IPS DF 19.7 (cell line): ENCODE data around the gene CLUH.

Experiments
- DNase-seq: peaks from one replicate; pipeline ENCODE4 v3.0.0-alpha.2; 2013; ENCODE audit warnings: low read depth, low spot score

The CLUH gene

GRCh38 chr17:2718150-2718938 is 6.8 kb upstream of the CLUH start:
- no peak for DNase-seq

GRCh38 chr17:2716649-2717048 is 5.1 kb upstream of the CLUH start:
- no peak for DNase-seq

- DNase-seq: no peak
Measured at GRCh38 chr17:2713881-2714280, 2.3 kb upstream of the CLUH start.

DNA sequence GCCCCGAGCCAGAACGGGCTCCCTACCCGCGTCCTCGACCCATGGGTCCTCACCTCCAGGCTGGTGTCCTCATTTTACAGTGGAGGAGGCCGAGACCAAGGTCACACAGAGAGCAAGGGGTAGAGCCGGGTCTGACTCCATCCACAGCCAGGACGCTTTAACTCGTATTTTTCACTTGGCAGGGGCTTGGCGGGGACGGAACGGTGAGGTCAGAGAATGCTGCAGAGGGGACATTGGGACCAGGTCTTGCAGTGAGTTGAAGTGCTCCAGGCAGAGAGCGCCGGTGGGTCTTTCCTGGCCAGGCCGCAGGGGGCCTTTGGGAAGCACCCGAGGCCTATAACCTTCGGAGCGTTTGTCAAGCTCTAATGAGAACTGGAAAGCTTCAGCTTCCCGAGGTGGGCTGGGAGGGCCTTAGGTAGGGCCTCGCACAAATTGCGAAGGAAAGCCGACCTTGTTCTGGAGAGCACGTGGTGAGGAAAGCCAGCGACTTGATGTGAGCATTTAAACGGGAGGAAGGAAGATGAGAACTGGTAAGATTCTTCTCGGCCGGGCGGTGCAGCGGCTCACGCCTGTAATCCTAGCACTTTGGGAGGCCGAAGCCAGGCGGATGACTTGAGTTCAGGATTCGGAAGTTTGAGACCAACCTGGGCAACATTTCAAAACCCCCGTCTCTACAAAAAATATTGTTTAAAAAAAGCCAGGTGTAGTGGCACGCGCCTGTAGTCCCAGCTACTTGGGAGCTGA is 908 bp upstream of the CLUH start:
- DNase-seq: no peak

- DNase-seq: no peak
Measured at GRCh38 chr17:2710803-2711607, 559 bp downstream of the CLUH start.

DNA sequence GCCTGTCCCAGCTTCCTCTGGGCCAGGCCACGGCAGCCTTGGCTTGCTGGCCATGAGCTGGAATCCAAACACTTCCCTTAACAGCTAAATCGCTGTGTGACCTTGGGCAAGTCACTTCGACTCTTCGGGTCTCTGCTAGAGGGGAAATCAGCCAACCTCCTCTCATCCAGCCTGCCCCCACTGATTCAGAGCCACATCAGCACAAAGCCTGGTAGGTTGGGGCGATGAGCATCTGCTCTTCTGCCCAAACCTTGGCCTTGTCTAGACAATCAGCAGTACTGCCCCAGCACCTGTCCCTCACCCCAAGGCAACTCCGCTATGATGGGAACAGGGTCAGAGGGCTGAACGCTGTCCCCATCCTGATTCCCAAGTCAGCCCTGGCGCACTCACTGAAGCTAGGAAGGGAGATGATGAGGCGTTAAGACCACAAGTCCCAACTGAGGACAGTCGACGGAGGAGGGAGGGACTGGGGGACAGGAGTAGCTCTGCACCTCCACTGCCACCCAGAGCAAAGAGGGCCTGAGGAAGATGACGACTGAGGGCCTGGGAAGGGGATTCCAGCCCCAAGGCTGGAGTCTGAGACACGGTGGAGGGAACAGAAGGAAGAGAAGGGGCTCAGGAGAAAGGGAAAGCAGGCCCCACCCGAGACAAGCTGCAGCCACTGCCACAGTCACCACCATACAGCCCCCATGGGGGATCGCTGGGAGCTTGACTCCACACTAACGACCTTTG is 1.3 kb downstream of the CLUH start:
- no peak for DNase-seq

DNA sequence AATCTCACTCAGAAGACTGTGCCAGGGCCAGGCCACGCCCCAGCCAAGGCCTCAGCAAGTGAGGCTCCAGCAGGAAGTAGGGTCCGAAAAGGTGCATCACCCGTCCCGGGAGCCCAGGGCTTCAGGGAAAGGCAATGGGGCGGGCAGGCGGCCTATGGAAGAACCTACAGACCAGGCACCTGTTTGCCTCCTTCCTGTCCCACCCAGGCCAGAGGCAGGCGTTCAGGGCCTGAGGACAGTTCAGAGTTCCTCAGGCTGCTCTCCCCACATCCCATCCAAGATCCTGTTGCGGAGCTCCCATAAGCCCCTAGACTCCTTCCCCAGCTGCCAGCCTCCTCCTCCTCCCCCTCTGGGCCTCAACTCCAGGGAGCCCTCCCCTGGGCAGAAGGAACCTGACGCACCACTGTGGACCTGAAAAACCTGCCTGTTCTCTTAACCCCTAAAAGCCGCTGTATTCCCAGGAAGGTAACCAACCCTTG is 2.3 kb downstream of the CLUH start:
- DNase-seq: no peak

GRCh38 chr17:2708585-2709182 is 2.9 kb downstream of the CLUH start:
- no peak for DNase-seq

GRCh38 chr17:2707721-2708584 is 3.6 kb downstream of the CLUH start:
- no peak for DNase-seq

DNA sequence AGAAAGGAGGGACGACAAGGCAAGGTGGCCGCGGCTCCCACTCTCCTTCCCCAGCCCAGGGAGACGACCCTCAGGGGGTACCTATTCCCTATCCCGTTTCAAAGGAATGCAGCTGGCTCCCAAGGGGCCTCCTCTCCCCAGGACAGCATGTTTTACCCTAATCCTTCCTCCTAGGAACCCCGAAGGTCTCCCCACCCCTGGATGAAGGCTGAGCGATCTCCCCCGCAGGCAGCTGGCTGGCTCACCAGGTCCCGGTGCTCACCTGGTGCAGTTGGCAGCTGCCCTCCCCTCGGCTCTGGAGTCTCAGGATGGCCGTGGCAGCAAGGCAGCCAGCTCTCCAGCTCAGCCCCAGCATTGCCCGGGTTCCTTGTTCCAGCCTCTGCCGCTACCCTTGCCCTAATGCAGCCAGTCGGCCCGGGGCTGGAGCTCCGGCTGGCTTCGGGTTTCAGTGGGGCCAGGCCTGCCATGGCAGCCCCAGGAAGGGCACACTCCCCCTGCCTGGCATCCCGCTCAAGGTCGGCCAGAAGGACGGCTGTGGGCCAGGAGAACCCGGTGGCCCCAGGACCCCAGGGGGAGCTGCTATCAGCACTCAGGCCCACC is 4.6 kb downstream of the CLUH start:
- no peak for DNase-seq

- no peak for DNase-seq
Measured at GRCh38 chr17:2705888-2706795, 5.4 kb downstream of the CLUH start.

GRCh38 chr17:2705263-2705662 is 6.3 kb downstream of the CLUH start:
- DNase-seq: no peak

DNA sequence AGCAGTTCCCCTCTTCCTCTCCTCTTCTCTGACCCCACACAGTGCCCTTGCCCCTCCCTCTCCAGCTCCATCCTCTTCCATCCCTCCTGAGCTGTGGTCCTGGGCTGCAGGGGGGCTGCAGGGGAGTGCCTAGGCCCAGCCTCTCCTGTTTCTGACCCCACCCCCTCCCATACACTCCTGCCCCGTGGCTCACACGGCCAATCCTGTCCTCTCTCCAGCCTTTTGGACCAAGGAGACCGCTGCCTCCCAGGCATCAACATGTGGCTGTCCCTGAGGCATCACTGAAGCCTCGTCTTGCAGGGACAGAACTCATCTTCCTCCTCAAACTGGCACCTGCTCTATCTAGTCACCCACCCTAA is 6.7 kb downstream of the CLUH start:
- DNase-seq: no peak

DNA sequence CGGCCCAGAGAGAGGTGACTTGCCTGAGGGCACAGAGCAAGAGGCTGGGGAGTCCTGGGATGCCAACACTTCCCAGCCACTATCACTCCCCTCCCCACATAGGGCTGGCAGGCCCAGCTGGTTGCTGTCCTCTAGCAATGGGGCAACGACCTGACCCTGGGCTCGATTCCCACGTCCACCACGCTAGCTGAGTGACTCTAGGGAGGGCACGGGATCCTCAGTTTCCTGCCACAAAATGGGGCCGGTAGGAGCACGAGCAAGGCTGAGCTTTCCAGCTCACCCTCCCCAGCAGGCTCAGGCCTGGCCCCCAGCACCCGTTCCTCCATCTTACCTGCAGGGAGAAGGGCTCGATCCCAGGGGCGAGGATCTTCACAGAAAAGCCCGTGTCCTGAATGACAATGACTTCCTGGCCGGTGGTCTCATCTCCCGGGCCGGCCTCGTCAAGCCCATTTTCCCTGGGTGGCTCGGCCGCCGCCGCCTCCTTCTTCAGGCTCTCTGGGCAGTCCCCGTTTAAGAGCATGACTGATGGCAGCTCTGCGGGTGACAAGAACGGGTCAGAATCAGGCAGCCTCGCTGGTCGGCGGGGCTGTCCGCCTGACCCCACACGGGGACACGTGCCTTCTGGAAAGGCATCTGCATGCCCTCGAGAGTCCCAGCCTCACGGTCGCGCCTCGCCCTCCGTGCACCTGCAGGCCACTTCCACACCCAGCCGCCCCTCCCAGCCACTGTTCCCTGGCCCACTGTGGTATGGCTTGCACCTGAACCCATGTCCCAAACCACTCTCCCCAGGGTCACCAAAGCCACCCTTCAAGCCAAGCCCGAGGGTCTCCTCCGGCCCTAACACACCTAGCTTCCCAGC is 7.3 kb downstream of the CLUH start:
- no peak for DNase-seq

- no peak for DNase-seq
Measured at GRCh38 chr17:2703606-2704005, 8.0 kb downstream of the CLUH start.

DNA sequence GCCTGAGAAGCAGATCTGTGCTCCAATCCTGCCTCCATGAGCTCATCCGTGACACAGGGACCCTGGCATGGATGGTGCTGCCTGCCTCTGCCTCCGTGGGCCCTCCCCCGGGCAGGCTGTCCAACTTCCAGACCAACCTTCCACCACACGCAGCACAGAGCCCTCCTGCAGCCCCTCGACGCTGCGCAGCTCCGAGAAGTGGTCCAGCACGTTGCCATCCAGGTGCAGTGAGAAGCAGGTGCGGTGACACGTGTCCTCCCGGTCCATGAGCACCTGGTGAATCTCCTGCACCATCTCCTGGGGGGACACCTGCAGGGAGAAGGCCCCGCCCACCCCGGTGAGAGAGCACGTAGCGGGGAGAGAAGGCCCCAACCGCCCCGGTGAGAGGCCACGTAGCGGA is 8.4 kb downstream of the CLUH start:
- no peak for DNase-seq

GRCh38 chr17:2701996-2702741 is 9.4 kb downstream of the CLUH start:
- no peak for DNase-seq
